ENCODE data around the gene ARHGAP24. TPM values are rescaled to one million over a fixed set of nuclear protein-coding genes. Genes with fewer than 3 reads are reported as not detected.
"Not testable (repeated sequence)": the region's sequence is repeated elsewhere in the genome, so short reads cannot be mapped to it uniquely, and the experiment has no call there.

Gene ARHGAP24
- total RNA-seq, 1 experiment from 2014 or later = 2.1 TPM

DNA sequence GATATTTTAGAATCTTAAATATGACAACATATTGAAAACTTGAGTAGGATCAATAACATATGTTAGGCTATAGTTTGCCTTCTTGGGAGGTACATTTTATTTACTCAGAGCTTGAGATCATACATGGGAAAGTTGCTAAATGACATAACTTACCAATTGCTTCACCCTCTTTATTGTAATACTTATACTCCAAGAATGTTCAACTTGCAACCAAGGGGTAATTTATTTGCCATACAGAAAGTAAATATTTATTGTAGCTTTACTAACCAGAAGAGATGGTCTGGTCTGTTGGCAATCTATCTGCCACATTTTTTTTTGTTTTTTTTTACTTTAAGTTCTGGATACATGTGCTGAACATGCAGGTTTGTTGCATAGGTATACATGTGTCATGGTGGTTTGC is 426.6 kb downstream of the ARHGAP24 start (continued):
- TF ChIP-seq, protein P1, sequence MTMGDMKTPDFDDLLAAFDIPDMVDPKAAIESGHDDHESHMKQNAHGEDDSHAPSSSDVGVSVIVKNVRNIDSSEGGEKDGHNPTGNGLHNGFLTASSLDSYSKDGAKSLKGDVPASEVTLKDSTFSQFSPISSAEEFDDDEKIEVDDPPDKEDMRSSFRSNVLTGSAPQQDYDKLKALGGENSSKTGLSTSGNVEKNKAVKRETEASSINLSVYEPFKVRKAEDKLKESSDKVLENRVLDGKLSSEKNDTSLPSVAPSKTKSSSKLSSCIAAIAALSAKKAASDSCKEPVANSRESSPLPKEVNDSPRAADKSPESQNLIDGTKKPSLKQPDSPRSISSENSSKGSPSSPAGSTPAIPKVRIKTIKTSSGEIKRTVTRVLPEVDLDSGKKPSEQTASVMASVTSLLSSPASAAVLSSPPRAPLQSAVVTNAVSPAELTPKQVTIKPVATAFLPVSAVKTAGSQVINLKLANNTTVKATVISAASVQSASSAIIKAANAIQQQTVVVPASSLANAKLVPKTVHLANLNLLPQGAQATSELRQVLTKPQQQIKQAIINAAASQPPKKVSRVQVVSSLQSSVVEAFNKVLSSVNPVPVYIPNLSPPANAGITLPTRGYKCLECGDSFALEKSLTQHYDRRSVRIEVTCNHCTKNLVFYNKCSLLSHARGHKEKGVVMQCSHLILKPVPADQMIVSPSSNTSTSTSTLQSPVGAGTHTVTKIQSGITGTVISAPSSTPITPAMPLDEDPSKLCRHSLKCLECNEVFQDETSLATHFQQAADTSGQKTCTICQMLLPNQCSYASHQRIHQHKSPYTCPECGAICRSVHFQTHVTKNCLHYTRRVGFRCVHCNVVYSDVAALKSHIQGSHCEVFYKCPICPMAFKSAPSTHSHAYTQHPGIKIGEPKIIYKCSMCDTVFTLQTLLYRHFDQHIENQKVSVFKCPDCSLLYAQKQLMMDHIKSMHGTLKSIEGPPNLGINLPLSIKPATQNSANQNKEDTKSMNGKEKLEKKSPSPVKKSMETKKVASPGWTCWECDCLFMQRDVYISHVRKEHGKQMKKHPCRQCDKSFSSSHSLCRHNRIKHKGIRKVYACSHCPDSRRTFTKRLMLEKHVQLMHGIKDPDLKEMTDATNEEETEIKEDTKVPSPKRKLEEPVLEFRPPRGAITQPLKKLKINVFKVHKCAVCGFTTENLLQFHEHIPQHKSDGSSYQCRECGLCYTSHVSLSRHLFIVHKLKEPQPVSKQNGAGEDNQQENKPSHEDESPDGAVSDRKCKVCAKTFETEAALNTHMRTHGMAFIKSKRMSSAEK (CRISPR knock-in tag; IDR thresholded peaks at IDR 0.05; ENCODE audit: borderline replicate concordance) = no peak
- no peak for TF ChIP-seq JUN (CRISPR knock-in tag; IDR thresholded peaks at IDR 0.05)
- TF ChIP-seq, protein P2, sequence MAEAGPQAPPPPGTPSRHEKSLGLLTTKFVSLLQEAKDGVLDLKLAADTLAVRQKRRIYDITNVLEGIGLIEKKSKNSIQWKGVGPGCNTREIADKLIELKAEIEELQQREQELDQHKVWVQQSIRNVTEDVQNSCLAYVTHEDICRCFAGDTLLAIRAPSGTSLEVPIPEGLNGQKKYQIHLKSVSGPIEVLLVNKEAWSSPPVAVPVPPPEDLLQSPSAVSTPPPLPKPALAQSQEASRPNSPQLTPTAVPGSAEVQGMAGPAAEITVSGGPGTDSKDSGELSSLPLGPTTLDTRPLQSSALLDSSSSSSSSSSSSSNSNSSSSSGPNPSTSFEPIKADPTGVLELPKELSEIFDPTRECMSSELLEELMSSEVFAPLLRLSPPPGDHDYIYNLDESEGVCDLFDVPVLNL (CRISPR knock-in tag; IDR thresholded peaks at IDR 0.05; ENCODE audit: borderline replicate concordance, low read depth) = no peak
- TF ChIP-seq, protein P3, sequence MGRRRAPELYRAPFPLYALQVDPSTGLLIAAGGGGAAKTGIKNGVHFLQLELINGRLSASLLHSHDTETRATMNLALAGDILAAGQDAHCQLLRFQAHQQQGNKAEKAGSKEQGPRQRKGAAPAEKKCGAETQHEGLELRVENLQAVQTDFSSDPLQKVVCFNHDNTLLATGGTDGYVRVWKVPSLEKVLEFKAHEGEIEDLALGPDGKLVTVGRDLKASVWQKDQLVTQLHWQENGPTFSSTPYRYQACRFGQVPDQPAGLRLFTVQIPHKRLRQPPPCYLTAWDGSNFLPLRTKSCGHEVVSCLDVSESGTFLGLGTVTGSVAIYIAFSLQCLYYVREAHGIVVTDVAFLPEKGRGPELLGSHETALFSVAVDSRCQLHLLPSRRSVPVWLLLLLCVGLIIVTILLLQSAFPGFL (CRISPR knock-in tag; IDR thresholded peaks at IDR 0.05; ENCODE audit: borderline replicate concordance) = no peak
- TF ChIP-seq, protein P4, sequence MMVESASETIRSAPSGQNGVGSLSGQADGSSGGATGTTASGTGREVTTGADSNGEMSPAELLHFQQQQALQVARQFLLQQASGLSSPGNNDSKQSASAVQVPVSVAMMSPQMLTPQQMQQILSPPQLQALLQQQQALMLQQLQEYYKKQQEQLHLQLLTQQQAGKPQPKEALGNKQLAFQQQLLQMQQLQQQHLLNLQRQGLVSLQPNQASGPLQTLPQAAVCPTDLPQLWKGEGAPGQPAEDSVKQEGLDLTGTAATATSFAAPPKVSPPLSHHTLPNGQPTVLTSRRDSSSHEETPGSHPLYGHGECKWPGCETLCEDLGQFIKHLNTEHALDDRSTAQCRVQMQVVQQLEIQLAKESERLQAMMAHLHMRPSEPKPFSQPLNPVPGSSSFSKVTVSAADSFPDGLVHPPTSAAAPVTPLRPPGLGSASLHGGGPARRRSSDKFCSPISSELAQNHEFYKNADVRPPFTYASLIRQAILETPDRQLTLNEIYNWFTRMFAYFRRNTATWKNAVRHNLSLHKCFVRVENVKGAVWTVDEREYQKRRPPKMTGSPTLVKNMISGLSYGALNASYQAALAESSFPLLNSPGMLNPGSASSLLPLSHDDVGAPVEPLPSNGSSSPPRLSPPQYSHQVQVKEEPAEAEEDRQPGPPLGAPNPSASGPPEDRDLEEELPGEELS (CRISPR knock-in tag; IDR thresholded peaks at IDR 0.05) = no peak

DNA sequence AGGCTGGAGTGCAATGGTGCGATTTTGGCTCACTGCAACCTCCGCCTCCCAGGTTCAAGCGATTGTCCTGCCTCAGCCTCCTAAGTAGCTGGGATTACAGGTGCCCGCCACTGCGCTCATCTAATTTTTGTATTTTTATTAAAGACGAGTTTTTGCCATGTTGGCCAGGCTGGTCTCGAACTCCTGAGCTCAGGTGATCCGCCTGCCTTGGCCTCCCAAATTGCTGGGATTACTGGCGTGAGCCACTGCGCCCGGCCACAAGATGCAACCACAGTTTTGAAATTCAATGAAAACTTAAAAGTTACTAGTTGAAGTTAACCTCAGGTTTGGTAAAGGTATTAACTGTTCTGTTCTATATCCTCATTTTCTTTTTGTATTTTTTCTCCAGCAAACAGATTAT is 427.7 kb downstream of the ARHGAP24 start:
- POLR2A ChIA-PET = interaction anchor here (0.6 kb wide), 1 partner anchor 1439 kb away, joined by 4 read pairs; no protein-coding TSS in a partner anchor
- not testable (repeated sequence) for H3K9me3 Mint-ChIP-seq; H3K27me3 Mint-ChIP-seq (ENCODE audit: low read depth); H3K4me3 Mint-ChIP-seq; H3K27ac Mint-ChIP-seq; H3K36me3 Mint-ChIP-seq; DNase-seq (ENCODE audit: low spot score); ATAC-seq; H3K4me1 Mint-ChIP-seq
- CTCF ChIA-PET = interaction anchor here (1.3 kb wide), 1 partner anchor 106 kb away, joined by 4 read pairs; no protein-coding TSS in a partner anchor

DNA sequence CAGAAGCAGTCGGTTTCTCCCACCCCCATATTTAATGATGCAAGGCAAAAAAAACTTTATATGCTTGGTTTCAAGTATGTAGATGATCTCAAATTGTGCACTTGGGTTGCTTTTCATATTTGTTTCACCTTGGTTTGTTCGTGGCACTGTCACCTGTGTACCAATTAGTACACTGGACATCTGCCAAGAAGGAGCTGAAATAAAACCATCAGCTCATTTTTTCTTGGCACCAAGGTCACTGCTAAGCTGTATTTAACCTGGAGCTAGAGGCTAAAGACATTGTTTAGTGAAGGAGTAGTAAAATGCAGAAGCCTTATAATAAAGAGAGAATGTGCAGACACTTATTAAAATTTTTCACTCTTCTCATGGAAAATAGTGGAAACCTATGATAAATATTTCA is 430.8 kb downstream of the ARHGAP24 start:
- no peak for DNase-seq (ENCODE audit: low spot score)
- no peak overlapping the region for H3K4me3 Mint-ChIP-seq
- TF ChIP-seq KAT7 (CRISPR knock-in tag; IDR thresholded peaks at IDR 0.05; ENCODE audit: borderline replicate concordance) = no peak
- TF ChIP-seq, protein P5, sequence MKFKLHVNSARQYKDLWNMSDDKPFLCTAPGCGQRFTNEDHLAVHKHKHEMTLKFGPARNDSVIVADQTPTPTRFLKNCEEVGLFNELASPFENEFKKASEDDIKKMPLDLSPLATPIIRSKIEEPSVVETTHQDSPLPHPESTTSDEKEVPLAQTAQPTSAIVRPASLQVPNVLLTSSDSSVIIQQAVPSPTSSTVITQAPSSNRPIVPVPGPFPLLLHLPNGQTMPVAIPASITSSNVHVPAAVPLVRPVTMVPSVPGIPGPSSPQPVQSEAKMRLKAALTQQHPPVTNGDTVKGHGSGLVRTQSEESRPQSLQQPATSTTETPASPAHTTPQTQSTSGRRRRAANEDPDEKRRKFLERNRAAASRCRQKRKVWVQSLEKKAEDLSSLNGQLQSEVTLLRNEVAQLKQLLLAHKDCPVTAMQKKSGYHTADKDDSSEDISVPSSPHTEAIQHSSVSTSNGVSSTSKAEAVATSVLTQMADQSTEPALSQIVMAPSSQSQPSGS (CRISPR knock-in tag; IDR thresholded peaks at IDR 0.05; ENCODE audit: borderline replicate concordance, low read depth) = no peak
- TF ChIP-seq GABPB1 (CRISPR knock-in tag; IDR thresholded peaks at IDR 0.05) = no peak
- ATAC-seq = no peak
- H3K9me3 Mint-ChIP-seq = no peaks in the 10 kb centered on the region
- no peaks in the 10 kb centered on the region for H3K36me3 Mint-ChIP-seq
- no peaks in the 10 kb centered on the region for H3K4me1 Mint-ChIP-seq
- CTCF ChIA-PET = interaction anchor here (0.6 to 2.6 kb wide), 2 partner anchors 109 kb away, joined by 3 to 13 read pairs; no protein-coding TSS in a partner anchor
- no peak overlapping the region for H3K27ac Mint-ChIP-seq
- H3K27me3 Mint-ChIP-seq (ENCODE audit: low read depth) = no peaks in the 10 kb centered on the region
- POLR2A ChIA-PET = no interaction called here

DNA sequence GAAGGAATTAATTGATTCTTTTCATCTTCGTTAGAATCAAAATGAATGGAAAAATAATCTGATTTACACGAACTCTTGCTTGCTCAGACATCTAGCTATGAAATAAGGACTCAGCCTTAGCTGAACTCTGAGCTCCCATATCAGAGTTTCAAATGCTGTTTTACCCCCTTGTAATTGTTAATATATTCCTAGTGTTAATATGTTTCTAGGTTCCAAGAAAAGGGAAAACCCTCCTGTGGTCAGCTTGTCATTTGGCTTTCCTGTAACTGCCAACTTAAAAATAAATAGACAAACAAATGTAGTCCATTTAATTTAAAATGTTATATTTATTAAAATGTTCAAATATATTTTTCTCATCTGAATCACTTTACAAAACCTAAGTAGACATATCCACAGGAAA is 432.1 kb downstream of the ARHGAP24 start:
- ATAC-seq = no peak
- H3K27me3 Mint-ChIP-seq (ENCODE audit: low read depth) = no peaks in the 10 kb centered on the region
- H3K9me3 Mint-ChIP-seq = no peaks in the 10 kb centered on the region
- no peak overlapping the region for H3K27ac Mint-ChIP-seq
- no peaks in the 10 kb centered on the region for H3K36me3 Mint-ChIP-seq
- H3K4me1 Mint-ChIP-seq = no peaks in the 10 kb centered on the region
- DNase-seq (ENCODE audit: low spot score) = no peak
- H3K4me3 Mint-ChIP-seq = no peak overlapping the region
- ChIA-PET CTCF (interaction anchor here (2.6 kb wide), 1 partner anchor 110 kb away, joined by 13 read pairs; no protein-coding TSS in a partner anchor), POLR2A (no interaction called here)
- TF ChIP-seq GTF2I (CRISPR knock-in tag; conservative IDR thresholded peaks at IDR 0.05) = no peak
- no peak for TF ChIP-seq NFYB (CRISPR knock-in tag; conservative IDR thresholded peaks at IDR 0.05; ENCODE audit: low read depth)
- TF ChIP-seq, protein P6, sequence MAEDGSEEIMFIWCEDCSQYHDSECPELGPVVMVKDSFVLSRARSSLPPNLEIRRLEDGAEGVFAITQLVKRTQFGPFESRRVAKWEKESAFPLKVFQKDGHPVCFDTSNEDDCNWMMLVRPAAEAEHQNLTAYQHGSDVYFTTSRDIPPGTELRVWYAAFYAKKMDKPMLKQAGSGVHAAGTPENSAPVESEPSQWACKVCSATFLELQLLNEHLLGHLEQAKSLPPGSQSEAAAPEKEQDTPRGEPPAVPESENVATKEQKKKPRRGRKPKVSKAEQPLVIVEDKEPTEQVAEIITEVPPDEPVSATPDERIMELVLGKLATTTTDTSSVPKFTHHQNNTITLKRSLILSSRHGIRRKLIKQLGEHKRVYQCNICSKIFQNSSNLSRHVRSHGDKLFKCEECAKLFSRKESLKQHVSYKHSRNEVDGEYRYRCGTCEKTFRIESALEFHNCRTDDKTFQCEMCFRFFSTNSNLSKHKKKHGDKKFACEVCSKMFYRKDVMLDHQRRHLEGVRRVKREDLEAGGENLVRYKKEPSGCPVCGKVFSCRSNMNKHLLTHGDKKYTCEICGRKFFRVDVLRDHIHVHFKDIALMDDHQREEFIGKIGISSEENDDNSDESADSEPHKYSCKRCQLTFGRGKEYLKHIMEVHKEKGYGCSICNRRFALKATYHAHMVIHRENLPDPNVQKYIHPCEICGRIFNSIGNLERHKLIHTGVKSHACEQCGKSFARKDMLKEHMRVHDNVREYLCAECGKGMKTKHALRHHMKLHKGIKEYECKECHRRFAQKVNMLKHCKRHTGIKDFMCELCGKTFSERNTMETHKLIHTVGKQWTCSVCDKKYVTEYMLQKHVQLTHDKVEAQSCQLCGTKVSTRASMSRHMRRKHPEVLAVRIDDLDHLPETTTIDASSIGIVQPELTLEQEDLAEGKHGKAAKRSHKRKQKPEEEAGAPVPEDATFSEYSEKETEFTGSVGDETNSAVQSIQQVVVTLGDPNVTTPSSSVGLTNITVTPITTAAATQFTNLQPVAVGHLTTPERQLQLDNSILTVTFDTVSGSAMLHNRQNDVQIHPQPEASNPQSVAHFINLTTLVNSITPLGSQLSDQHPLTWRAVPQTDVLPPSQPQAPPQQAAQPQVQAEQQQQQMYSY (CRISPR knock-in tag; IDR thresholded peaks at IDR 0.05) = no peak
- no peak for TF ChIP-seq CBFB (CRISPR knock-in tag; IDR thresholded peaks at IDR 0.05; ENCODE audit: low read depth)
- no peak for TF ChIP-seq OVOL2 (CRISPR knock-in tag; IDR thresholded peaks at IDR 0.05; ENCODE audit: borderline replicate concordance)
- no peak for TF ChIP-seq ZBTB21 (CRISPR knock-in tag; IDR thresholded peaks at IDR 0.05; ENCODE audit: borderline replicate concordance)
- no peak for TF ChIP-seq GRHL2 (CRISPR knock-in tag; IDR thresholded peaks at IDR 0.05; ENCODE audit: insufficient replicate concordance, severe bottlenecking)
